IMR-90 (cell line): Measurements from ENCODE around the gene RLN3.

Source experiments
- CEBPB ChIP-seq: IDR thresholded peaks from 2 replicates; pipeline ENCODE4 v1.6.1; 2012; ENCODE audit warnings: low read depth, low read length, improper control_type of control experiment
- MAFK ChIP-seq: IDR thresholded peaks from 2 replicates; pipeline ENCODE4 v1.6.1; 2012; ENCODE audit warnings: low read depth, low read length, improper control_type of control experiment
- MAZ ChIP-seq: IDR thresholded peaks from 2 replicates; pipeline ENCODE4 v1.6.1; 2012; ENCODE audit warnings: low read depth, mild to moderate bottlenecking, low read length, improper control_type of control experiment, moderate library complexity, borderline replicate concordance
- MXI1 ChIP-seq: IDR thresholded peaks from 2 replicates; pipeline ENCODE4 v1.6.1; 2012; ENCODE audit warnings: low read depth, mild to moderate bottlenecking, low read length, moderate library complexity, borderline replicate concordance
- NFE2L2 ChIP-seq: fragments of 150-350 bp; IDR thresholded peaks from 2 replicates; pipeline ENCODE4 v1.6.1; 2016; ENCODE audit warnings: low read depth, mild to moderate bottlenecking, low read length
- POLR2A ChIP-seq: IDR thresholded peaks from 2 replicates; pipeline ENCODE4 v1.6.1; 2012; ENCODE audit warnings: mild to moderate bottlenecking, low read depth, low read length
- RAD21 ChIP-seq: IDR thresholded peaks from 2 replicates; pipeline ENCODE4 v1.6.1; 2012; ENCODE audit warnings: low read length, improper control_type of control experiment
- RFX5 ChIP-seq: IDR thresholded peaks from 2 replicates; pipeline ENCODE4 v1.8.0; 2012; ENCODE audit warnings: low read depth, mild to moderate bottlenecking, low read length, moderate library complexity
- TF ChIP-seq, protein P1 (sequence below): conservative IDR thresholded peaks from 2 replicates; pipeline ENCODE4 v1.5.1; 2012; ENCODE audit warnings: mild to moderate bottlenecking, low read depth, low read length, improper control_type of control experiment
- TF ChIP-seq, protein P2 (sequence below): fragments of 150-350 bp; IDR thresholded peaks from 2 replicates; pipeline ENCODE4 v1.6.1; 2016; ENCODE audit warnings: low read depth, mild to moderate bottlenecking, low read length, moderate library complexity, borderline replicate concordance
- TF ChIP-seq, protein P3 (sequence below): fragments of 150-350 bp; IDR thresholded peaks from 2 replicates; pipeline ENCODE4 v1.6.1; 2017; ENCODE audit warnings: mild to moderate bottlenecking, antibody characterized with exemption, low read length, low read depth

DNA sequence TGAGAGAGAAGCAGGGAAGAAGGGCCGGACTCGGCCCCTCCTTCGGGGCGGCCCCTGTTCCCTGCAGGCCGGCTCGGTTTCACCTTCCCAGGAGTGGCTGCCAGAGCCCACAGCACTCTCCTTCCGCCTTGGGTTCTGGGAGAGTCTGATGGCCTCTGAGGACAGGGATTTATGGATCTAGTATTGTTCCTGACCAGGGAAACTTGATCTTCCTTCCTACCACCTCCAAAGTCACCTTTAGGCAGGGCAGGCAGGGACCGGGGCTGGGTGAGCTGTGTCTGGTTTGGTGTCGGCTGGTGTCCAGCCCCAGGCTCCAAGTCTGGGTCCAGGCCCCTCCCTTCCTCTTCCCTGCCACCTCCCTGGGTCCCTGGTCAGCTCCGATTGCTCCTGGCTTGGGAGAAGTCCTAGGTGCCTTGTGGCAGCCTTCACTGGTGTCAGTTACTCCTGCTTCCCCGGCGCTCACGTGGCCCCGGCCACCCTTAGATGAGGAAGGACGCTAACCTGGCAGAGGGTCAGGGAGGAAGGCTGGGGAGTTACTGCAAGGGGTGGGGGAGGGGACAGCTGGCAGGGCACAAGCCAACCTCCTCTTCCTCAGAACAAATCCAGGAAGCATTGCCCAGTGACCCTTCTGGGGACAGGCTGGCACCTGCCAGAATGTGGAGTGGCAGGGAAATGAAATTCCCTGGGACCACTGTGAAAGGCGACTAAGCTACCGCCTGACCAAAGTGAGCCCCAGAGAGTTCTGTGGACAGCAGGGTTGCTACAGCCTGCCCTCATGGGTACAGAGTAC is 40.7 kb upstream of the RLN3 start:
- TF ChIP-seq RAD21, result no peak
- no peak for TF ChIP-seq POLR2A
- TF ChIP-seq, protein P1, sequence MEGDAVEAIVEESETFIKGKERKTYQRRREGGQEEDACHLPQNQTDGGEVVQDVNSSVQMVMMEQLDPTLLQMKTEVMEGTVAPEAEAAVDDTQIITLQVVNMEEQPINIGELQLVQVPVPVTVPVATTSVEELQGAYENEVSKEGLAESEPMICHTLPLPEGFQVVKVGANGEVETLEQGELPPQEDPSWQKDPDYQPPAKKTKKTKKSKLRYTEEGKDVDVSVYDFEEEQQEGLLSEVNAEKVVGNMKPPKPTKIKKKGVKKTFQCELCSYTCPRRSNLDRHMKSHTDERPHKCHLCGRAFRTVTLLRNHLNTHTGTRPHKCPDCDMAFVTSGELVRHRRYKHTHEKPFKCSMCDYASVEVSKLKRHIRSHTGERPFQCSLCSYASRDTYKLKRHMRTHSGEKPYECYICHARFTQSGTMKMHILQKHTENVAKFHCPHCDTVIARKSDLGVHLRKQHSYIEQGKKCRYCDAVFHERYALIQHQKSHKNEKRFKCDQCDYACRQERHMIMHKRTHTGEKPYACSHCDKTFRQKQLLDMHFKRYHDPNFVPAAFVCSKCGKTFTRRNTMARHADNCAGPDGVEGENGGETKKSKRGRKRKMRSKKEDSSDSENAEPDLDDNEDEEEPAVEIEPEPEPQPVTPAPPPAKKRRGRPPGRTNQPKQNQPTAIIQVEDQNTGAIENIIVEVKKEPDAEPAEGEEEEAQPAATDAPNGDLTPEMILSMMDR, result no peak
- no peak for TF ChIP-seq MXI1
- TF ChIP-seq RFX5, result no peak
- no peak for TF ChIP-seq MAFK
- no peak for TF ChIP-seq CEBPB
- TF ChIP-seq, protein P2, sequence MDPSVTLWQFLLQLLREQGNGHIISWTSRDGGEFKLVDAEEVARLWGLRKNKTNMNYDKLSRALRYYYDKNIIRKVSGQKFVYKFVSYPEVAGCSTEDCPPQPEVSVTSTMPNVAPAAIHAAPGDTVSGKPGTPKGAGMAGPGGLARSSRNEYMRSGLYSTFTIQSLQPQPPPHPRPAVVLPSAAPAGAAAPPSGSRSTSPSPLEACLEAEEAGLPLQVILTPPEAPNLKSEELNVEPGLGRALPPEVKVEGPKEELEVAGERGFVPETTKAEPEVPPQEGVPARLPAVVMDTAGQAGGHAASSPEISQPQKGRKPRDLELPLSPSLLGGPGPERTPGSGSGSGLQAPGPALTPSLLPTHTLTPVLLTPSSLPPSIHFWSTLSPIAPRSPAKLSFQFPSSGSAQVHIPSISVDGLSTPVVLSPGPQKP, result no peak
- TF ChIP-seq, protein P3, sequence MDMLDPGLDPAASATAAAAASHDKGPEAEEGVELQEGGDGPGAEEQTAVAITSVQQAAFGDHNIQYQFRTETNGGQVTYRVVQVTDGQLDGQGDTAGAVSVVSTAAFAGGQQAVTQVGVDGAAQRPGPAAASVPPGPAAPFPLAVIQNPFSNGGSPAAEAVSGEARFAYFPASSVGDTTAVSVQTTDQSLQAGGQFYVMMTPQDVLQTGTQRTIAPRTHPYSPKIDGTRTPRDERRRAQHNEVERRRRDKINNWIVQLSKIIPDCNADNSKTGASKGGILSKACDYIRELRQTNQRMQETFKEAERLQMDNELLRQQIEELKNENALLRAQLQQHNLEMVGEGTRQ, result no peak
- TF ChIP-seq MAZ, result no peak
- TF ChIP-seq NFE2L2, result no peak
